H1 (cell line): ENCODE results near the gene LSG1. TPM values are rescaled to one million over a fixed set of nuclear protein-coding genes. Genes with fewer than 3 reads are reported as not detected.

ENCODE experiments used
- FOSL1 ChIP-seq: IDR thresholded peaks from 2 replicates; pipeline ENCODE4 v1.6.1; 2011; ENCODE audit warnings: mild to moderate bottlenecking, low read depth, low read length, moderate library complexity; ENCODE audit not compliant: insufficient read depth
- polyA plus RNA-seq, 7 experiments: library from polyadenylated mRNA; depleted of rRNA in 3 of 7; stranded (reverse) in 5 of 7; unstranded in 2 of 7; fragments of >200 nt in 5 of 7; fragments of 200-250 nt in 2 of 7; gene quantifications; 1 replicate in 5 of 7; 2 replicates in 1 of 7; 4 replicates in 1 of 7; pipeline versions ENCODE4 v1.2.1 to v1.2.3, GENCODE V29; 2011 to 2013; ENCODE audit warnings: missing spikeins in 2 of 7, mixed read lengths in 2 of 7
- total RNA-seq: library from RNA; stranded (reverse); fragmentation: NEBNext Ultra II Directional; extraction: Animal tissue kit (Norgen Biotek cat#: 25700); gene quantifications from 2 replicates; pipeline ENCODE4 v1.2.1, GENCODE V29; 2021

Gene LSG1
- total and polyA plus RNA-seq, 2 of the 8 experiments (the other 6 are each of a cell fraction or from before 2014, with no cell fraction given), result 23.7 to 47.6 TPM

GRCh38 chr3:194707147-194707540 is 35.2 kb upstream of the LSG1 start (continued):
- no peak for TF ChIP-seq FOSL1
